ENCODE results near the gene FAM241B.

Gene FAM241B

DNA sequence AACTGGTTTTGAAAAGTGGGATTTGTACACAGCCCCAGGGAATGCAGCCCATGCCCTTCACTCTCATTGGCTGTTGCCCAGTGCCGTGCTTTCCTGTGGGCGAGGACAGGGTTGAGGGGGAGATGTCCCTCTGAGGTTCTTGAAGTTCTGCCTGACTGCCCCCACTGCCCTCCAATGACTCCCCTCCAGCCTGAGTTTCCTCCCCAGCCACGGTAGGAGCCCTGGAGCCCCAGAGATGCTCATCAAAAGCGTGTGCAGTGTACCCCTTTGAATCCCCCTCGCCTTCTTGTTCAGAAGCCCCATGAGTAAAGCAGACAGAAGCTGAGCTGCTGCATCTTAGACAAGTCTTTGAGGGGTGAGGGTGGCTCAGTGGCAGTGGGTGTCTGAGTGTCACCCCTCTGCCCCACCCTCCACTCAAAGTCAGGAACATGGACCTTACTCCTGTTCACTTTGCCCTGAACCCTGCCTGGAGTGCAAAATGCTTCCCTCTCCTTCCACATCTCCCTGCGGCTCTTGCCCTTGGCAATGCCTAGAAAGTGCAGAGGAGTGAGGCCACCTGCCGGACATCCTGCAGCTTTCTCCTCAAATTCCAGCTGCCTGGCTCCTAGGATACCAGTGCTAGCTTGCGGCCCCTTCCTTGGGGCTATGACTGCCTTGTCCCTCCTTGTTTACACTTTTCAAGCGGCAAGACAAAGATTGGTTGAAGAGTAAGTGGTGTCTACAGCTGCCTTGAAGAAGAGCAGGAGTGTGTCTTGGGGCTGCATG, 19.9 kb downstream of the FAM241B start:
- no peak for DNase-seq

DNA sequence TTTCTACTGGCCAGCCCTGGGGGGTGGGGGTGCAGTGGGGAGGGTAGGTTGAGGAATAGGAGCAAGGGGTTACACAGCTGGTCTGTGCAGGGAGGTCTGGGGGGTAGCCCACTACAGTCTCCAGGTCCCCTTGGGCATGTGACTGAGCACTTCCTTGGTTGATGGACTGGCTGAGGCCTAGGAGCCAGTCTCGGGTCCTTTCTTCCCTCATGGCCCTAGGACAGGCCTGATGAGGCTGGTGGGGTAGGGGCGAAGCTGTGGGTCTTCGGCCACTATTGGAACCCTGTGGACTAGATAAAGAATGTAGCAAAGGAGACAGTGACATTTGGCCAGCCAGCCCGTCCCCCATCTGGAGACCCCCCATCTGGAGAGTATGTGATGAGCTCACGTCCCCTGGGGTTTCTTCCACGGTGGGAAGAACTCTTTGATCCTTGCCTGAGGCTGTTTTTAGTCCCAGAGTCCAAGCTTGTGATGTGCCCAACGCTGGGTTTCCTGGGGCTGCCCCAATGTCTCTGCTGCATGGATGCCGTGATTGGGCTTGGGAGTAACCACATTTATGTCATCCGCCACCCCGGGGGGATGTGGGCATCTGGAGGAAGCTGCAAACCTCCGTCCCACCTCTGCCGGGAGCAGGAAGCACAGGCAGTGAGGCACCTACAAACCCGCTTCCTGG, 20.7 kb downstream of the FAM241B start:
- no peak for DNase-seq

DNA sequence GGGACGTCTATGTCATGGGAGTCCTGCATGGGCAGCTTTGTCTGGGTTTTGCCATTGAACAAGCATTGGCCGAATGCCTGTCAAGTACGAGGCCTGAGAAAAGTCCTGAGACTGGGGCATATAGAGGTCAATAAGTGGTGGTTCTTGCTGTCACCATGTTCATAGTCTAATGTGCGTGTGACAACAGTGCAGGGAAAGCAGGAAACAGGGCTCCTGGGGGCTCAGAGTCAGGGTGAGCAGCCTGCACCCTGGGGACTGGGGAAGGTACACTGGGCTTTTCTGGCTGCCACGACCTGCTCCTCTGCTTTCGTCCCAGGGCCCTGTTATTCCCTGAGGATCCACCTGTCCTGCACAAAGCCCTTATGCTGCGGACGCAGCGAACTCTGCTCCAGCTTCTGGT, 21.3 kb downstream of the FAM241B start:
- DNase-seq, result no peak

DNA sequence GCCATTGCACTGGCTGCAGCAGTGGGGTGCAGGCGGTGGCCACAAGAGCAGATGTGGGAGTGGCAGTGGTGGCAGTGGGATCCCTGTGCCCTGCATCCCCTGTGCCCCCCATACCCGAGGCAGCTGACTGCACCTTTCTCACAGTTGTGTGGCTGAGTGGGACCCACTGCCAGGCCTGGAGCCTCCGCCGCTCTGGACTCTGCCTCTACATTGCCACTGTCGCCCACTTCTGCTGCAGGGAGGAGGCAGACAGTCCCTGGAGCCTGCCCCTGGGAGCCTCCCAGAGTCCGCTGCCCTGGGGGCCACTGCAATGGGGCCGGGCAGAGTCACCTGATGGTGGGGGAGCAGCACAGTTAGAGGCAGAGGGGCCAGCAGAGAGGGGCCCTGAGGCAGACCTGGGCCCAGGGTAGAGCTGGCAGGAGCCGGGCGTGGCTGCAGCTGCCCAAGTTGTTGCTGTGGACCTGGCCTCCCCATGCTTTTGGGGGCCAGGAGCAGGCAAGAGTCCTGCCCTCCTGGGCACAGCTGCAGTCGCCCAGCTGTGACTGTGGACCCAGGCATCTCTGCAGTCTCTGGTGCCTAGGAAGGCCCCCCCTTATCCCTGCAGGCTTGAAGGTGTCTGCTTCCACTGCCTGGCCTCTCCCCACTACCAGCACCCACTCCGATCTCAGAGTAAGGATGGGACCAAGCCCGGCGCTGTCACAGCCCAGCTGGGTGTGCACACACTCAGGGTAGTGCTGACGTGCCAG, 22.2 kb downstream of the FAM241B start:
- no peak for DNase-seq

DNA sequence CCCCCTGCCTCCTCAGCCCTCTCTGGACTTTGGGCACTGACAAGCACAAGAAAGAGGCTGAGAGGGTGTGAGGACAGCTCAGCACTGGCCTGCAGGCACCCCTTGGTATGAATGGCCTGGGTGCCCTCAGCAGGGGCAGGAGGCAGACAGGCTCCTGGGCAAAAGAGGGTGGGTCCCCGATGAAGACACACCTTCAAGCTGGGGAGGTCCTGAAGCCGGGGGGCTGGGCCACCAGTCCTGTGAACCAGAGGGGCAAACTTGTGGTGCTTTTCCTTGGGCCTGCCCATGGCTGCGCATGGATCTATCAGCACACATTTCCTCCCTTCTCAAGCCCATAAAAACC, 22.8 kb downstream of the FAM241B start:
- DNase-seq, result no peak

DNA sequence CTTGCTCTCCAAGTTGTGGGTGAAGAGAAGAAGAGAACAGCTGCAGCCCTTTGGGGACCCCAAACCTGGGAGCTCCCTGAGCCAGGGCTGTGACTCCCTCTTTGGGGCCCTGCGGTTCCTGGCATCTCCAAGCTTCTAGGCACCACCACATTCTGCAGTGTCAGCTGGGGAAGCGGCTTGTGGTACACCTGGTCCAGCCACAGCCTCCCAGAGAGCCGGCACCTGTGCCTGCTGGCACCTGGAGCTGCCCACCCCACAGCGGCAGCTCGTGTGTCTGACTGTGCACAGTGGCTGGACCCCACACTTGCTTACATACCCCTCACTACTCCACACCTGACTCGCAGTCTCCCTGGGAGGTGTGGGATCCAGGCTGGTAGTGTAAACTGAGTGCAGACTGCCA, 23.5 kb downstream of the FAM241B start:
- DNase-seq, result no peak

DNA sequence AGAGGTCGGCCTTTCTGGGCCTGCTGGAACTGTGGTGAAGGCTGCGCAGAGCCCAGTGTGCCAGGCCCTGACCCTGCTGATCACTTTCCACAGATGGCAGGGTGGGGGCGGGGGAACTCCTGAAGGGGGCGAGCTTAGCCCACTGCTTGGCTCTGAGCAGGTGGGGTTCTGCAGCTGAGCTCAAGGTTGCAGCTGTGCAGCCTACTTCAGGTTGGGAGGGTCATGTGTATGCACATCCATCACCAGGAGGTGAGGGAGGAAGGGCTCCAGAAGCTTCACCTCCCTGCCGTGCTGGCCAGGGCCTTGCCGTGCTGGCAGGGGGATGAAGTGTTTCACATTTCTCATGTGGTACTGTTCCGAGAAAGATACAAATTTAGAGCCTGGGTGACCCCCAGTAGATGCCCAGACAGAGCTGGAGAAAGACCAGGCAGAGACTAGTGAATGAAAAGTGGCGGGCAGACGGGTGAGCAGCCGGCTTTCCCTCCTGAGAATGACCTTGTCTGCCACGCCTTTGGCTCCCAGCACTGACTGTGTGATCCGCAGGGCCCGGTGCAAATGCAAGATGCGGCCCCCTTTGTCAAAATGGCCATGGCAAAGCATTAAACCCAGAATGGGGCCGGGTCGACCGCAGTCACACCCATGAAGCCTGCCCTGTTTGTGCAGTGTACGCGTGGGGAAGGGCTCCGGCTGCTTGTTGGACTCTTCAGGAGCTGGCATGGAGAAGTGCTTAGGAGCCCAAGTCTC, 25.2 kb downstream of the FAM241B start:
- no peak for DNase-seq

DNA sequence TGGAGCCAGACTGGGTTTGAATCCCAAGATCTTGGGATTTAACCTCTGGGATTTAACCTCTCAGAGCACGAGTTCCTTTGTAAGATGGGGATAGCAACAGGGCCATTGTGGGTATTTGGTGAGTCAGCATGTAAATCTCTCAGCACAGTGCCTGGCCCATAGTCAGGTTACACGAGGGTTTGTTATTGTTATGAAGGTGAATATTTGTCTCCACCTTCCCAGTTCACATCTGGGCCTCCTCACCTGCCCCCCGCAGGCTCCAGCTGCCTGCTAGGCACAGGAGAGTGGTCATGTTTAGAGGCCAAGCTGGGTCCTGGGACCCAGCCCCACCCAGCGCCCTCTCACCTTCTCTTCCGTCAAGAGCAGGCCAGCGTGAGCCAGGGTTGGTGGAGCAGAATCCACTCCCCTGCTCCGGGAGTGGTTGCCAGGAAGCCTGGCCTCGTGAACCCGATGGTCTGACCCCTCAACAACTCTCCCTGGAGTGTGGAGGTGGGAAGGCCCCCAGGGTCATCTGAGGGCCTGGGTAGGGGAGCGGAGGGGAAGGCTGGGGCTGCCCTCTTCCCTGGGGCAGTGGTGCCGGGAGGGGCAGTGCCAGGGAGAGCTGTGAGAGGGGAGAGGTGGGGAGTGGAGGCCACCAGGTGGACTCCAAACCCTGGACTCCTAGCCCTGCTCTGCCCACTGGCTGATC, 26.0 kb downstream of the FAM241B start:
- no peak for DNase-seq

DNA sequence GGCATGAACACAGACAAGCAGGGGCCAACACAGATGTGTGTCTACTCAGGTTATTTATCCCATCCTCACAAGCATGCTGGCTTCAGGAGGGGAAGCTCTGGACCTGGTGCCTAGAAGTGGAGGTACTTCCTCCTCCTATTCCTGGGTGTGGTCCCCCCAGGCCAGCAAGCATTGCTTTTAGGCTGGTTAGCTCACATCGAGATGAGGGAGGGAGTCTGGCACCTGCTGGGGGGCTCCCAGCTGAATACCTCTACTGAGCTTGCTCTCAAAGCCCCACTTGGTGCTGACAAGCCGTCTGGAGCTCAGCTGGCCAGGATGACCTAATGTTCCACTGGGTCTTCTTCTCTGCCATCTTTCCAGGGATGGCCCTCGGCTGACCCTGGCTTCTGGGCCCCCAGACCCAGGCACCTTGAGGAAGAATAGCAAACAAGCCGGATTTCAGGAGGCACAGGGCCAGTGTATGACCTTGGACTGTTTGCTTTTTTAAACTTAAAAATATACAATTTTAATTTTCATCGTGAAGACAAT, 26.8 kb downstream of the FAM241B start:
- DNase-seq, result no peak

DNA sequence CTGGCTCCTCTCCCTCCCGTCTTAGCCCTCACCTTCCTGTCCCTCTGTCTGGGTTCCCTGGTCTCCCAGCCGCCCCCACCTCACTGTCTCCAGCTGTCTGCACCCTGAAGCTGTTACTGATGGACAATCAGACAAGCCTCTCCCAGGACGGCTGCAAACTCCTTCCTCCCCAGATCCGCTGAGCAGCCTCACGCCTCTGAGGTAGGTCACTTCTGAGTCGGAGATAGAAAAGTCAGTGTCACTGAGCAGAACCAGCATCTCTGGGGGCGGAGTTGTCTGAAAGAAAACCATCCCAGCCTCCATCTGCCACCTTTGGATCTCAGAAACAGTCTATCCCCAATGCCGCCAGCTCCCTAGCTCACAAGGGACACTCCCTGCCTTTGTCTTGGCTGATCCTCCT, 27.4 kb downstream of the FAM241B start:
- no peak for DNase-seq

DNA sequence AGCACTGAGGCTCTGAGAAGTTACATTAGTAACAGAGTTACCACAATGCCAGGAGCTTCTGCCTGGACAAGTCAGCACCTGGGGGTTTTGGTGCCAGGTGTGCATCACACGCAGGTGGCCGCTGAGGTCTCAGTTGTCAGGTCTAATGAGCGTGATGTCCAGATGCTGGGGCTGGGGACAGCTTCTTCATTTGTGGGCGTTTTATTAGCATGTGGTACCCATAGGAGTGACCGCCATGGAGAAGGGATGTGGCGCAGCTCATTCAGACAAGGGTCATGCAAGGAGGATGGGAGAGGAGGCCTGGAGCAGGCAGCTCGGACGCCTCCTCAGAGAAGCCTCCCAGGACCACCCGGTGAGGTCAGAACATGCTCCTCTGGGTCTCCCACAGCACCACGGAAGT, 27.8 kb downstream of the FAM241B start:
- no peak for DNase-seq

DNA sequence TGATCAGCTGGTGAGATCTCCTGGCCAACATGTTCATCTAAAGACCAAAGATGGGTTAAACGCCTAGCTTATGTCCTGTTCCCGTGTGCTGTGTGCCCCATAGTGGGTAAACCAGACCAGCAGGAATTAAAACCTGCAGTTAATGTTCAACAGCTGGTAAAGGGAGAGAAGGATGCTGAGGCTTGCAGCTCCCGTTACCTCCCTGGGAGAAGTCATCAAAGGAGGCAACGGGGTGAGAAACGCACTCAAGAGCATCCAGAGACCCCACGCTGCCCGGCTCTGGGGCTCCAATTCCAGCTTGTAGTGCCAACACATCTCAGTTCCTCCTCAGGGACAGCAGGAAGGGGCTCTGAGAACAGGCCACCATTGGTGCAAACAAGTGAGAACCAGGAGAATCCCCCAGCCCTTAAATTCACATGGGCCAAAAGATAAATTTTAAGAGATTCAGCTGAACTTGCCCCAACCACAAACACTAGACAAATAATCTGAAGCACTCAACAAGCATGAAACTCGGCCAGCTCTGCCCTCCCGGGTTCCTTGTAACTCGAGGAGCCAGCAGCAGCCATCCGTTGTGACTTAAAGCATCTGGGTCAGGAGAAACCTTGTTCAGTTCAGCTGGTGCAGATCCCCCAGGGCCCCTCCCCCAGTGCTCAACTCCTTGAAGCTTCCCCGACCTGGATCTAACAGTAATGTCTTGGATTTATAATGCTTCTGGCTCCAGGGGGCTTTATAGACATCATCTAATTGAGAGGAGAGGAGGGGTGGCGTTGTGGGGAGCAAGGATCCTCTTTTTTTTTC, 29.4 kb downstream of the FAM241B start:
- DNase-seq, result no peak

DNA sequence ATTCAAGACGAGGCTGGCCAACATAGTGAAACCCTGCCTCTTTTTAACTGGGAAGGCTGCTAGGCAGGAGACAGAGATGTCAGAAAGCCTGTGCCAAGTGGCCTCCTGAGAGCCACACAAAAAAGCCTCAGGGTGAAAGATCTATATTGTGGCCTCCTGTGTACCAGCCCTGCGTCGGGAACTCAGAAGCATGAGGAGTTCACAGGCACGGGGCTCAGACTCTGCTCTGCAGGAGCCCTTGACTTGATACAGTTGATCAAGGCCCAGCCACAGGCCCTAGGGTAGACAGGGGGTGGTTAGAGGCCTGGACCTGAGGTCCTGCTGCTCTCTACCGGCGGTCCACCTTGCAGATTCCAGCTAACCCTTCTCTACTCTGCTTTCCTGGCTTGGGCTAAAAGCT, 30.2 kb downstream of the FAM241B start:
- DNase-seq, result no peak

DNA sequence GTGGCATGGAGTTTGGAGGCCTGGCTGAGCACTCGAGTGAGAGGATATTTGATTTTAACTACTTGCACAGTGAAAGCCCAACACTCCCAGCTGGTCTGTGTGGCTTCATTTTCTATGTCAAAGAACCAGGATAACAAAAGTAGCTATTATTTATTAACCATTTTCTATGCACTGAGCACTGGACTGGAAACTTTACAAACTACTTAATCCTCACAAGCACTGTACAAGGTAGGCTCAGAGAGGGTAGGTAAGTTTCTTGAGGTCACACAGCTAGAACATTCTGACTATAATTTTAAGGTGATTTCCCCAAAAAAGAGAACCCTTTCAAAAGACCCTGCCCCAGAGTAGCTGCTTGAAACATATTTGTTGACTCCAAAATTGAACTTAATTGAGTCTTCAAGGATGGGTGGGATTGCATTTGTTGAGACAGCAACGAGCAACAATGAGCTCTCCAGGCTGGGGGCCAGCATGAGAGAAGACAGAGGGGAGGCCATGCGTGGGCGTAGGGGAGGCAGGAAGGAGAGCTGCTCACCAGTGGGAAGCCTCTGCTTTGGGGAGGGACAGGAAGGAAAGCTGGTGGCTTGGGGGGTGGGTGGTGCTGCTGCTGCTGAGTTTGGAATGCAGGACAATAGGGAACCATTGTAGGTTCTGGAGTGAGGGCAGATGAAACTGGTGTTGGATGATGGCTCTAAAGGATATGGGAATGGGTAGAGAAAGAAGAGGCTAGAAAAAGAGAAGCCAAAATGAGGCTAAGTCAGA, 31.5 kb downstream of the FAM241B start:
- no peak for DNase-seq

DNA sequence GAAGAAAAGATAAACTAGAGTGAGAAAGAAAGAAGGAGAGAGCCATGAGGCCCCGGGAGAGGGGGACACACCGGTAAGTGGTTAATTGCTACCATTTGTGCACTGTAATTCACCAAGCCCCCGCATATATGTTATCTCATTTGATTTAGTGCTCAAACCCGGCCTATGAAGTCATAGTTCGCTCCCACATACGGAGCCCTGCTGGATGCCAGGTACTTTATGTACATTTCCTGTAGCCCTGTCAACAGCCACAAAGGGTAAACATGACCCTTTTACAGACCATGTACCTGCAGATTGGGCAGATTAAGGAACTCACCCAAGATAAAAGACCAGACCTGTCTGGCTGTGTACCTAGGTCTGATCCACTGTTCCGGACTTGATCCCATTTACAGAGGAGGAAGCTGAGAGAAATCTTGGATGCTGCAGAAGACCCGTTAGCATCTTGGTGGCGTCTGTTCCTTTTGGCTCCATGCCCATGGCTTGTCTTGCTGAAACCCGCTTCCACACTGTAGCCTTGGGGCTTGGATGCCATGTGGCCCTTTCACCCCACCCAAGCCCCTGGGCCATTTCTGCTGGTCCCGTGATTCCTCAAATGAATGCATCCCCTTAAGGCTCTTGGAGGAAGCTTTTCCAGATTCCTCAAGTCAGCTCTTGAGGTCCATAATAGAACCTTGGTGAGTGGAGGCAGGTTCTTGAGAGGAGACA, 32.3 kb downstream of the FAM241B start:
- DNase-seq, result no peak

DNA sequence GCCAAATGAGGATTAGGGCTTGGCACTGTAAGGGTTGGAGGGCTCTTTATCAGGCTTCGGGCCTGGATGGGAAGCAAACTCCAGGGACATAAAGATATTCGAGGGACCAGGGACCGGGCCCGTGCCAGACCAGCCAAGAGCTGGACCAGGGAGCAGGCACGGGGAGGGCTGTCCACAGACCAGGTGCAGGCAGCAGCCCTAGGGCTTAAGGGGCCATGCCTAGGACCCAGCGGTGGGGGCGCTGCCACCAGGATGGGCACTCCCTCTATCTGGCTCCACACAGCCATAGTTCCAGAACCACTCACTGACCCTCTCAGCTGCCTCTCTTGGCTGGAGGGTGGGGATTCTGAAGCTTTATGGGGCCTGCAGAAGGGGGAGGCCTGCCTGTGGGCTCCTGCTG, 32.9 kb downstream of the FAM241B start:
- no peak for DNase-seq

DNA sequence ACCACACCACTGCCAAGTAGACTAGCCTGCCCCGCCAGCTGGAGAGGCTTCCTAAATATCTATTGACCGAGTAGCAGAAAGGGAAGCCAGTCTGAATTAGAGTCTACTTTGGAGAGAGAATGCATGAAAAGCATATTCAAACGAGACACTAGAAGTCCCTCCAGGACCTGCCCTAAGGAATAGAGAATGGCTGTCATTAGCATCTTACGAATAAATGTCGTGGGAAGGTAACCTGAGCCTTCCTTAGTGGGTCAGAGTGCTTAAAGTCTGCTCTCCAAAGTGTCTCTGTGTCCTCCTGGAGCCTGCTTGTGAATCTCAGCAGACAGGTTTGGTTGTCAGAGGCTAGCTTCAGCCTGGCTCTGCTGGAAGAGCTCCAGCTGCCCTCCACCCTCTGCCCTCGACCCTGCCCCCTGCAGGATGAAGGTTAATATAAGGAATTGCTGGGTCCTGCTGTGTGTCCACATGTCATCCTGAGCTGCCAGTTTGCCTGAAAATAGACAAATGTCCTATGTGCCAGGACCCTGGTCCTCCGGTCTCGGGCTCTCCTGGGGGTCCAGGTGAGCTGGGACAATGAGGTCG, 33.4 kb downstream of the FAM241B start:
- no peak for DNase-seq

DNA sequence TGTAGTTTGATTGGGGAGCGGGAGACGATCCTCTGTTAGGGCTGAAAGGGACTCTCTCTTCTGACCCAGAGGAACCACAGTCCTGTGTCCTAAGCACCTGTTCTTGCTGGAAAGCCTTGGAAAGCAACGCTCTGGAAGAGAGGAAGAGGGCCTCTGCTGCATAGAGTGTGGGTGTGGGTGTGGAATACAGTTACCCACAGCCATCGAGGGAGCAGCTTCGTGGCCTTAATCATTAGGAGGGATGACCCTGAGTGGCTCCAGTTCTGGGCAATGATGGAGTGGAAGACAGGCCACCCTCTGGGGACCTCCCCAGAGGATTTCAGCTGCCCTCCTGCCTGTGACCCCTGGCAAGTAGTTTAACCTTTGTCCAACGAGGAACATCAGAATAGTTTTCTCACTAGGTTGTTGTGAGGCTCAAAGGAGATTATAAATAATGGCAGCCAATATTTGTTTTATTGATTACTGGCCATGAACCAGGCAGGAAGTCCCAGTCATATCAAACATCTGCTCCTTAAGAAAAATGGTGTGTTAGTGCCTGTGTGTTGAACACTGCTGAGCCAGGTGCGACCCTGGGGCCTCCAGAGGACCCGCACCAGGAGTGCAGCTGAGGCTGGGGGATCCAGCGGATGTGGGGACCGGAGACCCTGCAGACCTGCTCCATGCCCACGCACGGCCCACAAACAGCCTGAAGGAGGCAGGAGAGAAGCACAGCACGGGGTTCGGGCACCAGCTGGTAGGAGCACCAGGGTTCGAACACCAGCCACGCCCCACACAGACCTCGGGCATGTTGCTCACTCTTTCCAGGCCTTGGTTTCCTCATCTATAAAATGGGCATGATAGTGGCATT, 35.6 kb downstream of the FAM241B start:
- DNase-seq, result no peak

DNA sequence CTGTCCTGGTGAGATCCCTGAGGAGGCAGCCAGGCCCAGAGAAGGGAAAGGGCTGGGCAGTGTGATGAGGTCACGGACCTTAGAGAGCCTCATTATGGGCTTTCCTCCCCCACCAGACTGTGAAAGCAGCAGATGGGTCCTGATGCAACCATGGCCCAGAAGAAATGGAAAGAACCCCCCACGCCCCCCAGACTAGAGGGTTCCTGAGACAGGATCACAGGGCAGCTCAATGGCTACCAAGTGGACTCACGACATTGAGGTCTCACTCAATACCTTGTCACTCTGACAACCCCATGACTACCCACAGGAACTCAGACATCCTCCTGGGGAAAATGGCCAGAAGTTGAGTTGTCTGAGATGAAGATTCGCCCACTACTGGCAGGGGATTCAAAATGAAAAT, 36.7 kb downstream of the FAM241B start:
- DNase-seq, result no peak
